PFSK-1 (cell line): ENCODE results near the gene ZNF787.

ENCODE experiments used
- POLR2AphosphoS5 ChIP-seq: IDR thresholded peaks from 2 replicates; pipeline ENCODE4 v1.6.1; 2012; ENCODE audit warnings: low read depth, mild to moderate bottlenecking, control low read depth, low read length, moderate library complexity
- REST ChIP-seq, 2 experiments: IDR thresholded peaks; 2 replicates each; pipeline versions ENCODE4 v1.6.1 to v1.8.0; 2011 to 2012; ENCODE audit warnings: low read depth in 2 of 2, low read length in 2 of 2, control low read depth in 1 of 2, inconsistent platforms in 1 of 2, mild to moderate bottlenecking in 1 of 2, moderate library complexity in 1 of 2; ENCODE audit not compliant: insufficient read depth in 1 of 2
- TAF1 ChIP-seq: IDR thresholded peaks from 2 replicates; pipeline ENCODE4 v1.6.1; 2012; ENCODE audit warnings: low read length, control low read depth, borderline replicate concordance; ENCODE audit not compliant: insufficient read depth

GRCh38 chr19:56162258-56162657 is 41.2 kb upstream of the ZNF787 start:
- TF ChIP-seq REST (IDR thresholded peaks at IDR 0.05; ENCODE audit: insufficient read depth in 1 of 2, low read depth in 2 of 2, low read length in 2 of 2) (no peak), POLR2AphosphoS5 (no peak), TAF1 (no peak)
